Large intestine (tissue), 3 donors: Measurements from ENCODE around the gene CTSW. TPM values are rescaled to one million over a fixed set of nuclear protein-coding genes. Genes with fewer than 3 reads are reported as not detected.

Experiments
- DNase-seq, 2 donors: peaks; one replicate each; pipeline versions ENCODE4 v3.0.0 to v3.0.0-alpha.2; 2013
- H3K27ac ChIP-seq: one replicate; pipeline ENCODE4 v1.5.1; 2013; ENCODE audit warnings: low read length
- H3K27me3 ChIP-seq: 2 replicates; pipeline ENCODE4 v1.6.1; 2013; ENCODE audit warnings: low read length; ENCODE audit not compliant: control insufficient read depth, insufficient read depth
- H3K36me3 ChIP-seq: 2 replicates; pipeline ENCODE4 v1.6.1; 2013; ENCODE audit warnings: low read length; ENCODE audit not compliant: control insufficient read depth, insufficient read depth
- H3K4me1 ChIP-seq: one replicate; pipeline ENCODE4 v1.6.1; 2013; ENCODE audit warnings: low read length; ENCODE audit not compliant: control insufficient read depth, insufficient read depth
- H3K4me3 ChIP-seq: one replicate; pipeline ENCODE4 v1.5.1; 2013; ENCODE audit warnings: low read length
- H3K9me3 ChIP-seq: one replicate; pipeline ENCODE4 v1.6.1; 2013; ENCODE audit warnings: mild to moderate bottlenecking, low read depth, low read length, moderate library complexity; ENCODE audit not compliant: control insufficient read depth
- WGBS: methylation state at CpG from one replicate; pipeline ENCODE4 v1.1.5; 2013; ENCODE audit warnings: low lambda C conversion rate; ENCODE audit not compliant: insufficient coverage; 5-methylcytosine and 5-hydroxymethylcytosine counted together
- polyA plus RNA-seq: library from polyadenylated mRNA; unstranded; fragments of 120-200 nt; gene quantifications from one replicate; pipeline ENCODE4 v1.2.1, GENCODE V29; 2013

The CTSW gene
- polyA plus RNA-seq, 1 donor: 2.4 TPM

- peak in 1 of 2 donors; percentile 62 for DNase-seq
- no peaks in the 10 kb centered on the region for H3K27me3 ChIP-seq
- peak overlapping the region; percentile 78 for H3K4me3 ChIP-seq
- peaks cover 20% of the 10 kb centered on the region for H3K4me1 ChIP-seq
- H3K36me3 ChIP-seq: peaks cover 24% of the 10 kb centered on the region
- peaks cover 5% of the 10 kb centered on the region for H3K9me3 ChIP-seq
- peak overlapping the region; percentile 42 for H3K27ac ChIP-seq
- no CpG with 5 or more reads among the region's 60 CpGs for WGBS
Observed at GRCh38 chr11:65919573-65920371, 40.1 kb downstream of the CTSW start.

- DNase-seq: no peak
- Histone ChIP-seq H3K4me3 (peak overlapping the region; percentile 78), H3K9me3 (peaks cover 5% of the 10 kb centered on the region), H3K36me3 (peaks cover 24% of the 10 kb centered on the region), H3K27ac (no peak overlapping the region), H3K4me1 (peaks cover 20% of the 10 kb centered on the region), H3K27me3 (no peaks in the 10 kb centered on the region)
- no CpG with 5 or more reads among the region's 15 CpGs for WGBS
Observed at GRCh38 chr11:65920372-65920802, 40.8 kb downstream of the CTSW start.

GRCh38 chr11:65921033-65921555, 41.5 kb downstream of the CTSW start:
- Histone ChIP-seq H3K4me1 (peaks cover 20% of the 10 kb centered on the region), H3K36me3 (peaks cover 24% of the 10 kb centered on the region), H3K4me3 (no peak overlapping the region), H3K27ac (no peak overlapping the region), H3K9me3 (peaks cover 5% of the 10 kb centered on the region), H3K27me3 (no peaks in the 10 kb centered on the region)
- DNase-seq: no peak
- WGBS: no CpG with 5 or more reads among the region's 12 CpGs

- Histone ChIP-seq H3K9me3 (peaks cover 5% of the 10 kb centered on the region), H3K36me3 (peaks cover 19% of the 10 kb centered on the region), H3K4me1 (peaks cover 20% of the 10 kb centered on the region), H3K4me3 (no peak overlapping the region), H3K27me3 (no peaks in the 10 kb centered on the region), H3K27ac (no peak overlapping the region)
- DNase-seq: no peak
- no CpG with 5 or more reads among the region's 10 CpGs for WGBS
Observed at GRCh38 chr11:65921876-65922275, 42.2 kb downstream of the CTSW start.

GRCh38 chr11:65922565-65922964, 42.9 kb downstream of the CTSW start:
- no CpG with 5 or more reads among the region's 3 CpGs for WGBS
- H3K27me3 ChIP-seq: no peaks in the 10 kb centered on the region

GRCh38 chr11:65925397-65925796, 45.8 kb downstream of the CTSW start:
- no peaks in the 10 kb centered on the region for H3K9me3 ChIP-seq
- H3K4me1 ChIP-seq: peaks cover 6% of the 10 kb centered on the region
- H3K4me3 ChIP-seq: no peak overlapping the region
- no peak overlapping the region for H3K27ac ChIP-seq
- no CpG with 5 or more reads among the region's 2 CpGs for WGBS
- H3K36me3 ChIP-seq: peaks cover 16% of the 10 kb centered on the region
- H3K27me3 ChIP-seq: no peaks in the 10 kb centered on the region
- DNase-seq: no peak

More at GRCh38 chr11:65922565-65922964, 42.9 kb downstream of the CTSW start:
- H3K9me3 ChIP-seq: peaks cover 5% of the 10 kb centered on the region
- H3K4me1 ChIP-seq: peaks cover 16% of the 10 kb centered on the region
- H3K4me3 ChIP-seq: no peak overlapping the region
- no peak overlapping the region for H3K27ac ChIP-seq
- peaks cover 16% of the 10 kb centered on the region for H3K36me3 ChIP-seq
- no peak for DNase-seq

GRCh38 chr11:65927904-65928397, 48.3 kb downstream of the CTSW start:
- H3K4me3 ChIP-seq: no peak overlapping the region
- H3K27ac ChIP-seq: no peak overlapping the region
- peaks cover under 1% of the 10 kb centered on the region for H3K36me3 ChIP-seq
- H3K27me3 ChIP-seq: peaks cover 10% of the 10 kb centered on the region
- no peaks in the 10 kb centered on the region for H3K9me3 ChIP-seq
- WGBS: no CpG with 5 or more reads among the region's 9 CpGs
- DNase-seq: peak in 1 of 2 donors; percentile 27
- no peaks in the 10 kb centered on the region for H3K4me1 ChIP-seq

GRCh38 chr11:65928667-65929066, 49.0 kb downstream of the CTSW start:
- no peaks in the 10 kb centered on the region for H3K4me1 ChIP-seq
- no peak overlapping the region for H3K4me3 ChIP-seq
- 87% methylated on average over 3 of the region's 6 CpGs for WGBS
- no peak overlapping the region for H3K27ac ChIP-seq
- no peaks in the 10 kb centered on the region for H3K36me3 ChIP-seq
- H3K27me3 ChIP-seq: peaks cover 10% of the 10 kb centered on the region
- DNase-seq: no peak
- no peaks in the 10 kb centered on the region for H3K9me3 ChIP-seq

GRCh38 chr11:65931773-65932557, 52.3 kb downstream of the CTSW start:
- WGBS: no CpG with 5 or more reads among the region's 13 CpGs
- peaks cover 10% of the 10 kb centered on the region for H3K27me3 ChIP-seq
- H3K36me3 ChIP-seq: no peaks in the 10 kb centered on the region
- DNase-seq: no peak
- no peak overlapping the region for H3K4me3 ChIP-seq
- no peaks in the 10 kb centered on the region for H3K4me1 ChIP-seq
- H3K9me3 ChIP-seq: no peaks in the 10 kb centered on the region
- H3K27ac ChIP-seq: no peak overlapping the region

GRCh38 chr11:65932558-65932919, 52.9 kb downstream of the CTSW start:
- Histone ChIP-seq H3K4me3 (no peak overlapping the region), H3K36me3 (no peaks in the 10 kb centered on the region), H3K27me3 (peaks cover 10% of the 10 kb centered on the region), H3K4me1 (no peaks in the 10 kb centered on the region), H3K9me3 (no peaks in the 10 kb centered on the region), H3K27ac (no peak overlapping the region)
- 57% methylated on average over 1 of the region's 9 CpGs for WGBS
- no peak for DNase-seq
